GM21367 (cell line): Measurements from ENCODE around the gene IL17A.
"Not testable (repeated sequence)": the region's sequence is repeated elsewhere in the genome, so short reads cannot be mapped to it uniquely, and the experiment has no call there.

ENCODE experiments used
- ATAC-seq: cut with Tn5 transposase; IDR thresholded peaks from one replicate; pipeline ENCODE4 v1.9.1; 2021; ENCODE audit not compliant: unreplicated experiment

IL17A gene

DNA sequence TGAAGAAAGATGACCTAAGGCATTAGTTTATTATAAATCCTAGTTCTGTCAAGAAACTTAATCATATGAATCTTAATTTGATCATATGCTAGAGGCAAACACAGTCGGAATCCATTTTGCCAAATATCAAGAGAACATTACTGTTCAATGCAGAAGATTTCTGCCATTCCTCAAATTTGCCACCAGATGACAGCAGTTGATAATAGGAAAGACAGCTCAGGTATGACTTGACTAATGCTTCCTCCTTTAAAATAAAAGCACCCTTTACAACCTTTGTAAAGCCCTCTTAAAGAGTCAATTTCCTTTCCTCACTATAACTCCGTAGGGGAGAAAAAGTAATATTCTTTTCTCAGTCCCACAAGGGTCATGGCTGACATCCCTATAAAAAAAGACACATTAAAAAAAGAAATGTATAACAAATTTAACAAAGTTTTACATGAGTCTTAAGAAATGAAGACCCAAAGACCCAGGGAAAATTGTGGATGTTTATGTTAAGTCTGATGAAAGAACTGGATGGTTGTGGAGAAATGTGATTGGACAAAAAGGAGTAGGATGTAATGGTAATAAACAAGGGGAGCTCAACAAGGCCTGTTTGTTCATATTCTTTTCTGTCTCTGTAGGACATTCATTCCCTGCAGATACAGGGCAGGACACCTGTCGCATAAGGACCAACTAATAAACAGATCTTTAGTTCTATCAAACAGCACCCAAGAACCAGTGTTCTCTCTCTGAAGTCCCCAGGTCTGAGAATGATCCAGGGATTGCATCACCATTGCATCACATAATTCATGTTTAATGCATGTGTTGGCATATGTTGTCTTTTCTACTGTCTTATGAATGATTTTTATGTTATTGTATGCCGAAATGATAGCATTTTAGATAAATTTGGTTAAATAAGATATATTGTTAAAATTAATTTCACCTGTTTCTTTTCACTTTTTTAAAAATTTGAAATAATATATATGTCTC lies 23.0 kb upstream of the IL17A start:
- ATAC-seq = peak; percentile 66

GRCh38 chr6:52164319-52165094 lies 21.7 kb upstream of the IL17A start:
- ATAC-seq = no peak

- ATAC-seq = no peak
Observed at GRCh38 chr6:52167267-52167666, 18.9 kb upstream of the IL17A start.

DNA sequence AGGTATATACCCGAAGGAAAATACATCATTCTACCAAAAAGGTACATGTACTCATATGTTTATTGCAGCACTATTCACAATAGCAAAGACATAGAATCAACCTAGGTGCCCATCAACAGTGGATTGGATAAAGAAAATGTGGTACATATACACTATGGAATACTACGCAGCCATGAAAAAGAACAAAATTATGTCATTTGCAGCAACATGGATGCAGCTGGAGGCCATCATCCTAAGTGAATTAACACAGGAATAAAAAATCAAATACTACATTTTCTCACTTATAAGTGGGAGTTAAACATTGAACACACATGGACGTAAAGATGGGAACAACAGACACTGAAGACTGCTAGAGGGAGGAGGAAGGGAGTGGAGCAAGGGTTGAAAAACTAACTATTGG lies 17.8 kb upstream of the IL17A start:
- not testable (repeated sequence) for ATAC-seq

- no peak for ATAC-seq
Observed at GRCh38 chr6:52174118-52174517, 12.1 kb upstream of the IL17A start.

- ATAC-seq = peak; percentile 74
Observed at GRCh38 chr6:52176550-52176949, 9.6 kb upstream of the IL17A start.

- no peak for ATAC-seq
Observed at GRCh38 chr6:52177961-52178360, 8.2 kb upstream of the IL17A start.

DNA sequence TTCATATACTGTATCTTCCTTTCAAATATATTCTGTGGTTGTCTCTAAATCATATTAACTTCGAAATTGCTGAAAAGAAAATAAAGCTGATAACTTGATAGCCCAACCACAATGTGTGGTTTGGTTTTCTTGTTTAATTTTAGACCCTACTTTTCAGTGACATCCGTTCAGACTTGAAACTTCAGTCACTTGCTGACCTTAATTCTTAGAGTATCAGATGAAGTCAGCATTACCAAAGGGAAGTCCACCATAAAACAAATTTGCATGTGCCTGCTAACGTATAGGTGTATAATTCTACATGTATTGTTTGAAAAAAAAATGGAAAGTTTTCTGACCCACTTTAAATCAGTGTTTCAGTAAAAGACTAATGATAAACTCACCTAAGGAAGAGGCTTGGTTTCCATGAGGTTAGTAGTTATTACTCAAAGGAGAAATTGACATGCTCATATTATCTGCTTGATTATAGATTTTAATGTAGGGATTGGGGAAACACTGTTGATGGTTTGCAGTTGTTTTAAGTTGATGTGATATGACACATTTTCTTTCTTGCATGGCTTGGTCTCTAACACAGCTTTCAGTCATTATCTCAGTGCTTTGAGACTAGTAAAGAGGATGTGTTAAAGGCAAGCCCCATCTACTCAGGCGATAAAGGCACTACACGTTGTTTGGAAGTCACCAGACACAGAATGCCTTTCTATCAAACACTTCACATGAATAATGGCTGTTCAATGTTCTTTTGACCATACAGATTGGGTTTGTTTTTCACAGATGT lies 5.2 kb upstream of the IL17A start:
- peak; percentile 69 for ATAC-seq

DNA sequence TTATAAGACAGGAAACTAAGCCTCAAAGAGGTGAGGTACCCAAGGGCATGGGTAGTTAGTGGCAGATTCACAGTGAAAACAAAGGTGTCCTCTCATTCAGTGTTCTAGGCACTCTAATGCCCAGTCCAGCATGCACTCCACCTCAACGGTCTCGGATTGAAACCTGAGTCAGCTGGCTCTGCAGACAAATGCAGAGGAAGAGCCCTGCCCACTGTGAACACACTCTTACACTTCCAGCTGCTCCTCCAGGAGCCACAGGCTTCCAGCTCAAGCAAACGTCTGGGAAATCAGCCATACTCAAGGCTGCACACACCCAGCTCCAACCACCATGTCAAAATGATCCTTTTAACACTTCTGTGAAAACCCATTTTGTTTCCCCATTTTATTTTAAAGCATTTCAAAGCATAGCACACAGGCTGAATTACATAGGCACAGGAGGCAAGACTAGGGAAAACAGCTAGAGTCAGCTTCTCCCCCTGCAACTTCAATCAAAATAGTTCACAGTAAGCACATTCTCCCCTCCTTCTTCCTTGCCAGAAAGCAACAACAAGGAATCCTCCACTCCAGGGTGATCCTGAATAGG lies 3.0 kb upstream of the IL17A start:
- no peak for ATAC-seq

DNA sequence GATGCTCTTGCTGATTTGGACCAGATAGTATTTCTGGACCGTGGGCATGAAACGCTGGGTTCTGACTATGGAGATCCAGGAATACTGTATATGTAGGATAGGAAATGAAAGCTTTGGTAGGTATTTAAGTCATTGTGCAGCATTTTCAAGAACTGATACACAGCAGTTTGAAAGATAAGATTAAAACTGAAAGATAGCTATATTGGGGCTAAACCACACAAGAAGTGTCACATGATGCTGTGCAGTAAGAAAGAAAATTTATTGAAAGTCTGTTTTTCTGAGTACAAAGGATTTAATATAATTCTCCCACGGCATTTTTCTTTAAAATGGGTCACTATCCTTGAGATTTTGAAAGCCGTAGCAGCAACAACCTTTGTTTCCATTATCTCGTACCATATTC lies 305 bp downstream of the IL17A start:
- ATAC-seq = peak; percentile 74

DNA sequence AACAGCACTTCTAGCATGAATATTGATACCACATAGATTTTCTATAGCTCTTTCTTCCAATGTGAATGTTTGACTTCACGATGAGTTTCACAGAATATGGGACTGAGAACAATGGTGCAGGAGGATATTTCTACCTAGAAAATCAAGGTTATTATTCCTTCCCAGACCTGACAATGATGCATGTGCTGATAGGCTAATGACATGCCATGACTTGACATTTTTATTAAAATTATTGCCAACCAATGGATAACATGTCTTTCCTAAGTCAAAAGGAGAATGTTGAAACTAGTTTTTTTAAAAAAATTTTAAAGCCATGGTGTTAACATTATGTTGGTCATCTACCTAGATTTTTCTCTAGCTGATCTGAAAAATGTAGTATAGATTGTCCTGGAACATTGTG lies 923 bp downstream of the IL17A start:
- no peak for ATAC-seq

GRCh38 chr6:52189974-52190373 lies 3.8 kb downstream of the IL17A start:
- no peak for ATAC-seq

- no peak for ATAC-seq
Observed at GRCh38 chr6:52190409-52190808, 4.2 kb downstream of the IL17A start.

GRCh38 chr6:52191824-52192223 lies 5.6 kb downstream of the IL17A start:
- no peak for ATAC-seq

DNA sequence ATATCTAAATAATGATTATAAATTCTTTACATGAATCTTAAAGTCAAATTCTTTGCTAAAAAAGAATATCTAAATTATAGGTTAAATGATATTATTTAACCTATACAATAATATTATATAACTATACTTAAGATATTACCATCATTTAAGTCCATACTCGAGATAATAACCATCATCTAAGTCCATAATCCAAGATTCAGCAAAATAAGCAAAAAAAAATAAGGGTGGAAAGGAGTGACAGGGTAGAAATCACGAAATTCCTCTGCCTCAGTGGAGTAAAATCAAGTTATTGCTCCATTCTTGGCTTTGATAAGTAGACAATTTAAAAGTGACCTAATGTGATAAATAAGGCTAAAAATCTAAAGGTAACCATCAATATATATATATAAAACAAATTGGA lies 9.7 kb downstream of the IL17A start:
- no peak for ATAC-seq

- not testable (repeated sequence) for ATAC-seq
Observed at GRCh38 chr6:52200088-52200487, 13.9 kb downstream of the IL17A start.

GRCh38 chr6:52201046-52201445 lies 14.9 kb downstream of the IL17A start:
- ATAC-seq = no peak

GRCh38 chr6:52201493-52201892 lies 15.3 kb downstream of the IL17A start:
- no peak for ATAC-seq

DNA sequence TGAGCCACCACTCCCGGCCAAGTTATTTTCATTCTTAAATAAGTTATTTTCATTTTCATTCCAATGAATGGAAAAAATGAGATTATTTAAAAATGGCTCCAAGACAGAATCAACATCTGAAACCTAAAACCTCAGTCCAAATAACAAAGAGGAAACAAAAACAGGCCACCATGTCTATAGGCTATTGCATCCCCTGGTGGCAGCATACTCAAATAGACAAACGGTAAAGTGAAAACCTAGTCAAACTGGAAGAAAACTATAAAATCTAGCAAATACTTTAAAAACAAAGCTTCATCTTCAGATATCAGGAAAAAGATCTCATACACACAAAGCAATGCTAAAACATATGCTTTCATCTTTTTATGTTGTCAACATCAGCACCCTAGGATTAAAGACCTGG lies 20.9 kb downstream of the IL17A start:
- no peak for ATAC-seq

DNA sequence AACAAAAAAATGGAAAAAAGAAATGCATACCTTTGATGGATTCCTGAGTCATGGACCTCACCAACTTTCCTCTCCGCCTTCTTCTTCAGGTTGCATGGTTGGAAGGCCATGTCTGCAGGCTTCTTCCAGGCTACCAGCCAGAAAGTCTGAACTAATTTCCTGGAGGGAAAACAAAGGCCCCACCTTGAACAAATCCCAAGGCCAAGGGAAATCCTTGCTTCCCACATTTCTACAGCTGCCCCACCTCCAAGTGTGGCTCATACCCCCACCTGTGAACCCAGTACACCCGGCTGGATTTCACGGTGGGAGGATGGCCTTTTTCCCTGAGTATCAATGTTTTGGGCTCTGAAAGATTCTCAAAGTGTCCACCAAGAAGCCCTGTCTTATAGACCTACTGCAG lies 22.4 kb downstream of the IL17A start:
- ATAC-seq = no peak

- ATAC-seq = peak; percentile 24
Observed at GRCh38 chr6:52209770-52210169, 23.6 kb downstream of the IL17A start.
